Stimulated activated CD4-positive, alpha-beta T cell treated with anti-CD3 and anti-CD28 coated beads, TNF-alpha, amount 100 ng/mL, for 48 hours (primary cell): ENCODE results near the gene KCNQ1.

Experiments used
- DNase-seq, 3 donors: peaks; one replicate each; pipeline ENCODE4 v3.0.0-alpha.2; 2020; ENCODE audit warnings: low read depth in 3 of 3

The KCNQ1 gene

DNA sequence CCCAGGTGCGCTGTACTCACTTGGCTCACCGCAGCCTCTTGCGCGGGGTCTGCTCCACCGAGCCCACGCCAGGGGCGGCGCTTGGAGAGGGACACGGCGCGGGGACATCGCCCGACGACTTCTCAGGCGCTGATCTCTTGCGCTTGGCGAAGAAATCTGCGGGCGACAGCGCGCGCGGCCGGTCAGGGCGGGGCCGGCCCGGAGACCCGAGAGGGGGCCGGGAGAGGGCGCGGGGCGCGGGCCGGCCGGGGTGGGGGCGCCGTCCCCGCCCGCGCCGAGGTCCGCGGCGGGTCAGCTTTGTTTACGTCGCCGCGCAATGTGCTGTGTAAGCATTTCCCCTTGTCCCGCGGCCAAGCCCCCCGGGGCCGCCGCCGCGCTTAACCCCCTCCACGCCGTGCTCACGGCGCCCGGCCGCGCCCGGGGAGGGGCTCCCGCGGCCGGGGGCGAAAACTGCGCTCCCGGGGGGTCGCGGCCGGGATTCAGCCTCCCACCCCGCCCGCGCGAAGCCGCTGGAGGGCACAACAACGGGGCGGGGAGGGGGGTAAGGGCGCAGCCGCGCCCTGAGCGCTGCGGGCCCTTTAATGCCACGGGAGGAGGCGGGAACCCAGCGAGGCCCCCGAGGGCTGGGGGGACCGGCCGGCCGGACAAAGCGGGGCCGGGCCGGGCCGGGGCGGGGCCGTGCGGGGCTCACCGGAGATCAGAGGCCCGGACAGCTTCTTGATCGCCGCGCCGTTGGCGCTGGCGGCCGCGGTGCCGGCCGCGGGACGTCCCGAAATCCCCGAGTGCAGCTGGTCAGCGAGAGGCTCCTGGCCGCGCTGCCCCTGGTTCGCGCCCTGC is 439.4 kb downstream of the KCNQ1 start:
- DNase-seq, result no peak

DNA sequence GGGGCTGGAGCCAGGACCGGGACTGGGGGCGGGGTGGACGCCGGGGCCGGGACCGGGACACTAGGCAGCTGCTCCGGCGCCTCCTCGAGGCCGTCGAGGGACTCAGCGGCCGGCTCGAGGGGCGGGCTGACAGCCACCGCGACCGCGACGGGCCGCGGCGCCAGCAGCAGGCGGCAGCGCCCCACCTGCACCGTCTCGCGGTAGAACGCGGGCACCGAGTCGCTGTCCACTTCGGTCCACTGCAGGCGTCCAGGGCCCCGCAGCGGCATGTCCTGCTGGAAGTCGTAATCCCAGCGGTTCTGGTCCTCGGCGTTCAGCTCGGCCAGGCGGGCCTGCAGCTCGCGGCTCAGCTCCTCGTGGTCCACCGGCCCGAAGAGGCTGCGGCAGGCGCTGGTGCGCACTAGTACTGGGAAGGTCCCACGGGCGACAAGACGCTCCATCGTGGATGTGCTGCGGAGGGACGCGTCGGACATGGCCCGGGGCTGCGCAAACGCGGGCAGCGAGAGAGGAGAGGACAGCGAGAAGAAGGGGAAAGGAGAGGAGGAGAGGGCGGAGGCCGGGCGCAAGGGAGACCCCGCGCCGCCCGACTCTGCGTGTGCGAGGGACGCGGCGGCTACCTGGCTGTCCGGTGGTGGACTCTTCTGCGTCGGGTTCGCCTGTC is 440.3 kb downstream of the KCNQ1 start:
- DNase-seq, result no peak

DNA sequence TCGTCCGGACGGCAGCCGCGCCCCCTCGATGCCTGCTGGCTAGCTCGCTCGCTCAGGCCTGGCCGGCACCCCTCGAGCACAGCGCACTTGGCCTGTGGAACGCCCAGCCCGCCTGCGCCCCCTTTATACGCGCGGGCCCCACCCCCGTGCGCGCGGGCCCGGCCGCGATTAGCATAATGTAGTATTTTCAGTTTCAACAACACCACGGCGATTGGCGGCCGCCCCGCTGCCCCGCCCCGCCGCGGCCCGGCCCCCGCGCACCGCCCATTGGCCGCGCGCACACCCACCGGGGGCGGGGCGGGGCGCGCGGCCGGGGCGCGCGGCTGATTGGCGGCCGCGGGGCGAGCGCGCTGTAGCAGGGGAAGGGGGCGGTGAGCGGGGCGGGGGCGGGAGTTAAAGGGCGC is 440.9 kb downstream of the KCNQ1 start, which contains the start of gene CDKN1C:
CDKN1C (minus strand) TSS at position 98 of the 404 bp plus-strand sequence. CDS start 319 bp downstream, outside the sequence.
- DNase-seq, result peak; percentile 48 to 69 (median 61)

DNA sequence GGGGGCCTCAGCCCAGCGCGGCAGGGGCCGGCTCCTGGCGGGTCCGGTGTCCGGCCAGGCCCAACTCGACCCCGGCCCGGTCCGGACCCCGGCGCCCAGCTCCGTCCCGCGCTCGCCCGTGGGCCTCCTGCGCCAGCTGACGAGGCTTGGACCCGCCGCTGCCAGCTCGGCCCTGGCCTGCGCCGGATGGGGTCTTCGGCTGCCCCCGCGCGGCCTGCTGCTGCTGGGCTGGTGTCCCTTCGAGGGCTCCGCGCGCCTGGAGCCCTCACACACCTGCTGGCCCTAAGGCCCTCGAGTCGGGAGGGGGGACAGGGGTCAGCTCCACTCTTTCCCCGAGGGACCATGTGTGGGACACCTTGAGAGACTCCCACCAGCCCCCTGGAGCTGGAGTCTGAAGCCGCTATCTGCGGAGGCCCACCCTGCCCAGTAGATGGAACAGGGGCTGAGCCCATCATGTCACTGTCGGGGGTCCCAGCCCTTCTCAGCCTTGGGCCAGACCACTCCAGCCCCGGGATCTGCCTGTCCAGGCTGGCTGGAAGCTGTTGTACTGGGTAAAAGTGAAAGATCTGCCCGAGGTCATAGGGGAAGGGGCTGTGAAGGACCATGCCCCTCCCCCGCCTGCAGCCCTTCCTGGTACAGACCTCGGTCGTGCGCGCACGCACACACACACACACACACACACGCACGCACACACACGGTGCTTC is 441.5 kb downstream of the KCNQ1 start:
- no peak for DNase-seq

DNA sequence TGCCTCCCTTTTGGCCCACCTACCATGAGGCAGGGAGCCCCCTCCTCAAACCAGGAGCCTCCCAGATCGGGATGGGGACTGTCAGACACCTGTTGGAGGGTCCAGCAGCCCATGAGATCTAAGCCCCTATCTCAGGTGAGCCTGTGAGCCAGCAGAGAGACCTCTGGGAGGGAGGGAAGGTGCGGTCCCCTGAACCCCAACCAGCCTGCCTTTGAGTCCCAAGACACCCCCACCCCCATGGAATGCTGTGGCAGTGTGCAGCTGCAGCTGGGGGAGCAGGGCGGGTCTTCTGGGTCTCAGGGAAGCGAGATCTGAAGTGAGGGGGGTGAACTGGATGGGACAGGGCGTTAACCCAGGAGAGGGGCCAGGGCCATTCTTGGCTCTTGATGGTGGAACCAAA is 442.1 kb downstream of the KCNQ1 start:
- no peak for DNase-seq

DNA sequence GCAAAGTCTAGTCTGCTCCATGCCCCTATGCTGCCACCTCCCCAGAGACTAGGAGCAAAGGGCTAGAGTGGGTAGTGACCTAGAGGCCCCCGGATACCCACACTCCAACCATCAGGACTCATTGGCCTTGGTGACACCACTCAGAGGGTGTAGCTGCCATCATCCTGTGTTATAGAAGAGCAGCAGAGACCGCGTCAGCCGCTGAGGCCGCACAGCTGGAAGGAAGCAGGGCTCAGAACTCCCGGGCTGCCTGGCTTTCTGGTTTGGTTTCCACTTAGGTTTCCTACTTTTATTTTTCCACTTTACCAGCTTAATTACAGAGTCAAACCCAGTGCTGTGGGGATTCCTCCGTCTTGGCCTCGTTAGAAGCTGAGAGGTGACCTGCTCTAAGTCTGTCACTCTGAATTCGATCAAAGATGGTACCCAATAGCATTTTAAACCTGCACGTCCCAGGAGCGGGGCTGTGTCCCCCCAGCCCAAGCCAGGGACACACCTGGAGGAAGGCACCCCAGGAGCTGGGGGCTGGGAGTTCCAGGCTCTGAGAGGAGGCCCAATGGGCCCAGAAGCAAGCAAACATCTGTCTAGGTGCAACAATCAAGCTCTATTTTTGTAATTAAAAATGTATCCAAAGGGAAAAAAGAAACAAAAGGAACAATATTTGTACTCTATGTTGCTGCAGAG is 442.8 kb downstream of the KCNQ1 start:
- DNase-seq, result no peak

DNA sequence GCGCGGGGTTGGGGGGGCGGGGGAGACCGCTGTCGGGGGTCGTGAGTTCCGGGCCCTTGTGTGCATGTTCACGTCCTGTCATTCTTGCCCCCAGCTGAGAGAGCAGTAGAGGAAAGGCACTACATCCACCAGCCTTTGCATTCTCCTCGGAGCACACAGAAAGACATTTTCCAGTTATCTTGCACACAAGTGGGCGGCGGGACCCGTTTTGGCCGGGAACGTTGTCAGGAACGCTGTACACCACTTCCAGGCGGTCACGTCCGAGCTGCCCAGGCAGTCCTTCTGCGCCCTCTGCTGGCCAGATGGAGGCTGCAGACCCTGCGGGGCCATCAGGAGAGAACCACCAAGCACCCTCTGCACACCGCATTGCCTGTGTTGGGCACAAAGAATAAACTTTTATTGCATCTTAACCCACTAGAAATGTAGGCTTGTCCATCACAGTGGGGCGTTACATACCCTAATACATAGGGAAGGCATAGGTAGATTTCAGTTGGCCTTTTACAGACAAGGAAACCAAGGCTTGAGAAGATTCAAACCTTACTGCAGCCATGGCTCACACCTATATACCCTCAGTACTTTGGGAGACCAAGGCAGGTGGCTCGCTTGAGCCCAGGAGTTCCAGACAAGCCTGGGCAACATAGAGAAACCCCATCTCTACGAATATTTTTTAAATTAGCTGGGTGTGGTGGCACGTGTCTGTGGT is 443.6 kb downstream of the KCNQ1 start:
- peak; percentile 71 to 91 (median 84) for DNase-seq

DNA sequence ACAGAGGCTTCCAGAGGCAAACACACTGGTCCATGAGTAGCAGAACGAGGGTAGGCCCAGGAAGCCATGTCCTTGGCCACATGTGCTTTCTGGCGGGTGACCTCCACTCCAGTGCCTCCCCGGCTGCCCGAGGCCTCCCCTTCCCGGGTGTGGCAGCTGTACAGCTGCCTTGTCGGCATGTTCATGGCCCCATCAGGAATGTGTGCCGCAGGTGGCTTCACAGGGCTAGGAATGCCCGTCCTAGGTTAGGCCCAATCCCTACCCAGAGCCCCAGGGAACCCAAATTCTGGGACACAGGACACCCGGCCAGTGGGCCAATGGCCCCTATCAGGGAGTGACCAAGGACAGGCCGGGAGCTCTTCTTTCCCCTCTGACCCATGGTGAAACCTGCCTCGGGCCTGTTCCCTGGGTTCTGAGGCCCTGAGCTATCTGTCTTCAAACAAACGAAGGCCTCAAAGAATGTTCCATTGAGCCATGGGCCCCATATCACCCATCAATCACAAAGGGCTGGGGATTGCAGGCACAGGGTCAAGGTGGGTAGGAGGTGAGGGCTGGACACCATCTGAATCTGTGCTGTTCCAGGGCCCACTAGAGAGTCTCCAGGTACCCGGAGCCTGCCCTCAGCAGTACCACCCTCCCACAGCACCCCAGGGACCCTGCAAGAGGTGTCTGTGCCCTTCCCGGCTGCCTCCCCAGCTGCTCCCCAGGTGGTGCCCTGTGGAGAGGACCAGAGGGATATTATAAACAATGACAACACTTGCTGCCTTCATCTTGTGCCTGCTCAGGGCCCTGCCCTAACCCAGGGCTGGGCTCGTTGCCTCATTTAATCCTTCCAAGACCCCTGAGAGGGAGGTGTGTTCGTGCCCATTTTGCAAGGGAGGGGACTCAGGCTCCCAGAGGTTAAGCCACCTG is 444.8 kb downstream of the KCNQ1 start:
- DNase-seq, result no peak

DNA sequence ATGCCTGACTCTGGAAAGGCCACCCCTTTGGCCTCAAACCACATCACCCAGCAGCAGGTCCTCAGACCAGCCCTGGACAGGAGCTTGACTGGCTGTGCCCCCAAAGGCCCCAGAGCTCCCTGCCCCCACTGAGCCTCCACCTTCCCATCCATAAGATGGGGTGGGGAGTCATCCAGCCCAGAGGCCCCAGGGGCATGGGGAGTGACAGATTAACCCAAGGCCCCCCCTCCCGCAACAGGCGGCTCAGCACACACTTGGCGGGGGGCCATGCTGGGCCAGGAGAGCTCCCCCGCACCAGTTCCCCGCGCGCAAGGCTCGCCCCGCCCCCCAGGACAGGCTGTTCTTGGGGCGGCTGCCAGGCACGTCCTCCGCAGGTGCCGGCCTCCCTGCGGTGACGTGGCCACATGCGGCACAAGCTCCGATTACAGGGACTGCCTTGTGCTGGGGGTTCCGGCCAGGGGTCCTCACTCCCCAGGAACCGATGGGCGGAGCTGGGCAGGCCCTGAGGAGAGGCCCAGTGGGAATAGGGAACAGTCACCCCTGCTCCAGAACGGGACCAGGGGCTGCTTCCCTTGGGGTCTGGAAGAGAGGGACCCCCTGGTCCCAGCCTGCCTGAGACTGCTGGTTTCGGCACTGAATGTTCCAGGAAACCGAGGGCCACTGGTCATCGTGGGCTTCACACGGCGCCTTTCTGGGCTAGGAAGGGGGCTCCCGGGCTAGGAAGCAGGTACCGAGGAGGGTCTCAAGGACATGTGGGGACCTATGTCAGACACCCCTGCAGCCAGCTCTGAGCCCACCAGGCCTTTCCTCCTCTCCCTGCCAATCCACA is 445.9 kb downstream of the KCNQ1 start:
- DNase-seq, result no peak

DNA sequence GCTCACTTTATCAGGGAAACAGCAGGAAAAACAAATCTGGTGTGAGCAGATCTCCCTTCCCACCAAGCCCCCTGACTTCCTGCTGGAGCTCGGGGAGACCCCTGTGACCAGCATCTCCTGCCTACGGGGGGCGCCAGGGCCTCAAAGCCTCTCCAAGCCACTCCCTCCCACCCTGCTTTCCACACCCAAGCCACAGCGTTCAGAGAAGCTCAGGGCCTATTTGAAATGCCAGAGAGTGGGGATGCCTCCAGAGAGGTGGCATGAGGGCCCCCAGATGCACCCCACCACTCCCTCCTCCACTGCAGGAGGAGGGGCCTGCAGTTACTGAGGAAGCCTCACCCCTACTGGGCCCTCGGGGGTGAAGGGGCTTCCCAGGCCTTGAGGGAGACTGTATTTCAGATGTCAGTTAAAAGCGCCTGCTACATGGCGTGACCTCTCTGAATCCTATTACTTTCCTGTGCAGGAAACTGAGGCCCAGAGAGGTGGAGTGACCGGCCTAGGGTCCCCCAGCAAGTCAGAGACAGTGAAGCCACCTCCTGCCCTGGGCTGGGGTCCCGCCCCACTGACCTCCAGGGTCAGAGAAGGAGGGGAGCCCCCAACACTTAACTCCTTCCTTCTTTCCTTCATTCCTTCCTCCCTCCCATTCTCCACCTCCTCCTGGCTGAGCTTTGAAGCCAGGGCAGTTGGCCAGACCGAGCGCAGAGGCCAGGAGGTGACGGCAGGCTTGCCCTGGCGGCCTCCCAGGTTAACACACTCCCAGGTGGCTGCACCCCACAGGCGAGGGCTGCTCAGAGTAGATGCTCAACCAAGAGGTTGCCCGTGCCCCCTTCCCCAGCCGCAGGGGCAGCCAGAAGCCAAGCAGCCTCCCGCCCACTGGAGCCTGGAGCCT is 446.8 kb downstream of the KCNQ1 start:
- no peak for DNase-seq

DNA sequence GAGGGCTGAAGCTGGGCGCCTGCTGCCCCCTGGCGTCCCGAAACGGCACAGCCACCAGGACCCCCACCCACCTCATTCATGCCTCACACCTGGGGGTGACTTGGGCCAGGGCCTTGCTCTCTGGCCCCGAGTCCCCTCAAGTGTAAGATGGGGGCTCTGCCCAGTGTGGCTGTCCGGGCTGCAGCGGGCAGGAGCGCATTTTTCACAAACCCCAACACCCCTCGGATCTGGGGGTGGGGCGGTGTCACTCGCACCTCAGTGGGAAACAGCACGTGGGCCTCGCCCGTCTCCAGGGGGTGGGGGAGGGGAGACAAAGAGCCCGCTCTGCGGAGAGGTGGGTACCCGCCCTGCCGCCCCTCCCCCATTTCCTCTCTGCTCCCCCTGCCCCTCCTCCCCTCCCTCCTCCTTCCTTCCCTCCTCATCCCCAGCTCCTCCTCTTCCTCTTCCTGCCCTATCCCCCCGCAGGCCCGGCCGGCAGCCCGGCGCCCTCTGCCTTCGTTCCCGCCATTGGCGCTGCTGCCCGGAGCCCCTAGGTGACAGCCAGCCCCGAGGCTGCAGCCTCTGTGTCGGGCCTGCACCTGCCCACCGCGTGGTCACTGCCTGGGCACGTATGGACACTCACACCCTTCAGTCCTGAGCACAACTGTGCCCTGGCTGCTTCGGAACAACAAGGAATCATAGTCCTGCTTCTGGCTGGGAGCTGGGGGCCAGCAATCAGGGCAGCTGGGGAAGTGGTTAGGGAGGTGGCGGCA is 447.6 kb downstream of the KCNQ1 start:
- DNase-seq, result peak; percentile 37 to 71 (median 41)

DNA sequence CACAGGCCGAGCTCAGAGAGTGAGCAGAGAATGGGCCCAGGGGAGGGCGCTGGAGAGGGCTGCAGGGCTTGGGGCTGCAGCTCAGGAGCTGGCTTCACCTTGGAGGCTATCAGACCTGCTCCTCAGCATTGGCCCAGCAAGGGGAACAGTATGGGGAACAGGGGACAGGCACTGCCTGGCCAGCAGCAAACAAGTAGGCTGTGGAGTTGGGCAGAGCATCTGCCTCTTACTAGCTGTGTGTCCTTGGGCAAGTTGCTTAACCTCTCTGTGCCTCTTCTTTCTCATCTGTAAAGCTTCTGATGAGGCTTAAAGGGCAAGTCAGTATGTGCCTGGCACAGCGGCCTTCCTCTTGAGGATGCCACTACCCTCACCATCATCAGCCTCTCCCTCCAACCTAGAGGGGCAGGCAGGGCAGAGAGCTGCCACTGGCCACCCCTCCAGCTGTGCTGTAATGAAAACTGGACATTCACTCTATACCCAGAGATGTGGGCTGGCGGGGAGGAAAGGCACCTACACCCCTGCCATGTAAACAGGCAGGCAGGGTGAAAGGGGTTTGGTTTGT is 448.2 kb downstream of the KCNQ1 start:
- no peak for DNase-seq

DNA sequence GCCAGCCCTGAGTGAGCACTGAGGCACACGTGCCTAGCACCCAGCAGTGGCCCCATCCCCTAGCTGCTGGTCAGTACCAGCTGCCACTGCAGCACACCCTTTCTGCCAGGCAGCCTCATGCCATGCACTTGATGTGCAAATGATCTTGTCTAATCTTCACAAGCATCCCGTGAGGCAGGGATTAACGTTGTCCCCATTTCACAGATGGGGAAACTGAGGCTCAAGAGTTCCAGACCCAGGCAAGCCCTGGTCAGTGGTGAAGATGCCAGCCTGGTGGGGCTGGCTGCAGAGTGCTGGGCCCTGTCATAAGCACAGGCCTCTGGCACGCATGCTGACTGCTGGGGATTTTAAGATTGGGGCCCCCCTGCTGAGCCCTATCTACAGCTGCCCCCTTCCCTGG is 449.1 kb downstream of the KCNQ1 start:
- no peak for DNase-seq

DNA sequence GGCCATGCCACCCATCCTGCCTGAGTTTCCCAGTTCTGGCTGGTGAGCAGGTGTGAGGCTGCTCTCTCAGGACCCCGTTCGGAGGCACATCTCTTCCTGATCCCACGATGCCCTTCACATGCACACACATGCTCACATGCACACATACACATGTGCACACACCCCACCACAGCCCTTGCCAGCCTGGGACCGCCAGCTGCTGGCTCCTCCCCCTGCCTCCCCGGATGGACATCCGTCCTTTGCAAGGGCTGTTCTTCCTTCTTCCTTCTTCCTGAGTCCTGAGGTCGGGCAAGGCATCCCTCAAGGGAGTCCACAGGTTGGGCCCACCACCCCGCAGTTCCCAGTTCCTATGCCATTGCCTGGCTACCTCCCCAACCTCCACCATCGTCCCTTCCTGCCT is 451.2 kb downstream of the KCNQ1 start:
- DNase-seq, result no peak

DNA sequence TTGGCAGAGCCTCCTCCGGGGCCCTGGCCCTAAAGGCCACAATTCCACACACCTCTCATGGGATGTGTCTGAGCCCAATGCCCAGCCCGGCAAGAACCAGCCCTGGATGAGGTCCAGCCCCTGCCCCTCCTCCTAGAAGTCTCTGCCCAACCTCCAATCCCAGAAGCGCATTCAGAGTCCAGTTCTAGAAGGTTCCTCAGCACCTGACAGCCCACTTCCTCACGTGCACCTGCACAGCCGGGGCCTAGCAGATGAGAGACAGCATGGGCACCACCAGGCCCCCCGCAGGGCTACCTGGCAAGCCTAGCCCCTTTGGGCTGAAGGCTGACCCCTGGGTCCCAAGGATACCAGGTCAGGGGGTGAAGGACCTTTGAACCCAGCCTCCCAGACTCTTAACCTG is 452.2 kb downstream of the KCNQ1 start:
- DNase-seq, result no peak

DNA sequence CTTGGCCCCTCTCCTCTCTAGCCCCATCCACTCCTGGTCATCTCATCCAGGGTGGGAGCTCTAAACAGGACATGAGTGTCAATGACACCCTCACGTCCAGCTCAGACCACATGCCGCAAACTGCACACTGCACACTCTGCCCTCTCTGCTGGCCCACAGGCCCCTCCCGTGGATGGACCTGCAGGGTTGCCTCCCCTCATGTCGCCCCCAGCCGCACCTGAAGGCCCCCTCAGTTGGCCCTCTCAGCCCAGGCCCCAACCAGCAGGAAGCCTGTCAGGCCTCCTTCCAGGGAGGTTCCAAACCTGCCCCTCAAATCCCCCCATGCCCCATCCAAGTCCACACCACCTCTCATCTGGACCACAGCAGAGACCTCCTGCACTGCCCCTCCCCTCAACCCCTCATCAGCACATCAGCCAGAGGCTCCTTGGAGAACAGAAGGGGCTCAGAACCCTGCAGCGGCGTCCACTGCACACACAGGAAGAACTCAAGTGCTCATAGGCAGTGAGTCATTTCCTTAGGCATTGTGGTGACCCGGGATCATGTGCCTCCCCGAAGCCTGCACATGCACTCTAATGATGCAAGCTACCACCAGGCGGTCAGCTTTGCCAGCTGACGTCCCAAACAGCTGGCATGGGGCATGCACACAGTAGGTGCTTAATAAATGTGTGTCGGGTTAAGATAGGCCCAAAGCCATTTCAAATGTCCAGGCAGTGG is 453.7 kb downstream of the KCNQ1 start:
- peak in 1 of 3 donors; percentile 38 for DNase-seq
